Astrocyte of the spinal cord (primary cell): ENCODE data around the gene SLC9C2.
"Not testable (repeated sequence)": the region's sequence is repeated elsewhere in the genome, so short reads cannot be mapped to it uniquely, and the experiment has no call there.

ENCODE experiments used
- DNase-seq: peaks from one replicate; pipeline ENCODE4 v3.0.0; 2011; ENCODE audit warnings: low read depth, low spot score
- H3K4me3 ChIP-seq: 2 replicates; pipeline ENCODE4 v1.5.1; 2011; ENCODE audit warnings: low read depth, mild to moderate bottlenecking, low read length, moderate library complexity
- CTCF ChIP-seq: IDR thresholded peaks from 2 replicates; pipeline ENCODE4 v1.5.1; 2012; ENCODE audit warnings: low read depth, mild to moderate bottlenecking, low read length, inconsistent platforms
- in situ Hi-C: cut with HindIII; loops from 2 replicates; pipeline ENCODE4 v1.10.0; 2017; ENCODE audit warnings: low sequenced_read_pairs

The SLC9C2 gene

GRCh38 chr1:173580071-173580470 is 22.8 kb downstream of the SLC9C2 start:
- H3K4me3 ChIP-seq = no peak overlapping the region
- in situ Hi-C loops = no loop called here
- no peak for DNase-seq
- TF ChIP-seq CTCF = no peak

GRCh38 chr1:173573596-173573995 is 29.3 kb downstream of the SLC9C2 start:
- DNase-seq = no peak
- no peak for TF ChIP-seq CTCF
- in situ Hi-C loops = no loop called here
- H3K4me3 ChIP-seq = no peak overlapping the region

- in situ Hi-C loops = no loop called here
- H3K4me3 ChIP-seq = no peak overlapping the region
- DNase-seq = no peak
- TF ChIP-seq CTCF = no peak
Observed at GRCh38 chr1:173572201-173572873, 30.5 kb downstream of the SLC9C2 start.

GRCh38 chr1:173570370-173571007 is 32.4 kb downstream of the SLC9C2 start:
- in situ Hi-C loops = no loop called here
- no peak for TF ChIP-seq CTCF
- DNase-seq = peak; percentile 8
- H3K4me3 ChIP-seq = no peak overlapping the region

- TF ChIP-seq CTCF = no peak
- H3K4me3 ChIP-seq = no peak overlapping the region
- in situ Hi-C loops = no loop called here
- no peak for DNase-seq
Observed at GRCh38 chr1:173568483-173568882, 34.4 kb downstream of the SLC9C2 start.

- H3K4me3 ChIP-seq, in situ Hi-C loops, DNase-seq: not testable (repeated sequence)
Observed at GRCh38 chr1:173563846-173564245, 39.0 kb downstream of the SLC9C2 start.

- in situ Hi-C loops = no loop called here
- no peak for DNase-seq
- no peak overlapping the region for H3K4me3 ChIP-seq
- TF ChIP-seq CTCF = peak; percentile 15
Observed at GRCh38 chr1:173562813-173563212, 40.1 kb downstream of the SLC9C2 start.
